ENCODE results near the gene STIL.
"Not testable (repeated sequence)": the region's sequence is repeated elsewhere in the genome, so short reads cannot be mapped to it uniquely, and the experiment has no call there.

STIL gene

DNA sequence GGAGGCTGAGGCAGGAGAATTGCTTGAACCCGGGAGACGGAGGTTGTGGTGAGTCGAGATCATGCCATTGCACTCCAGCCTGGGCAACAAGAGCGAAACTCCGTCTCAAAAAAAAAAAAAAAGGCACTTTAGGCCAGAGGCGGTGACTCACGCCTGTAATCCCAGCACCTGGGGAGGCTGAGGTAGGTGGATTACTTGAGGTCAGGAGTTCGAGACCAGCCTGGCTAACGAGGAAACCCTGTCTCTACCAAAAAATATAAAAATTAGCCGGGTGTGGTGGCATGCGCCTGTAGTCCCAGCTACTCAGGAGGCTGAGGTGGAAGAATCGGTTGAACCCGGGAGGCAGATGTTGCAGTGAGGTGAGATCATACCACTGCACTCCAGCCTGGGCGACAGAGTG is 6.0 kb upstream of the STIL start:
- DNase-seq (ENCODE audit: low read depth, low spot score) = not testable (repeated sequence)

DNA sequence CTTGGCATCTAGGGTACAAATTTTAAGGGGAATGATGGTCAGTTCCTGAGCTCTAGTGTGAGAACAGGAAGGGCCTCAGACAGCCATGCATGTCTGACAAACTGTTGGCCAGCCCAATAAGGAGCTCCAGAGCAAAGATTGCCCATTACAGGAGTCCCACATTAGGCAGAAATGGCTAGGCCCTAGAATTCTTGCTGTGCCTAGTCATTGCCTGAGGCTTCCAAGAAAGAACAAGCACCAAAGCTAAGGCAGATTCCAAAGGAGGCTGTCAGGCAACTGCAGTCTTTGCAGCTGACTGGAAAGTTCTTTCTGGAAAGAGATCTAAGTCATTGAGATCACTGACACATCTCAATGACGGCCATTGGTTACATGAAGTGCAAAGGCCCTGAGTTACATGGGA is 3.9 kb upstream of the STIL start:
- DNase-seq (ENCODE audit: low read depth, low spot score) = no peak

DNA sequence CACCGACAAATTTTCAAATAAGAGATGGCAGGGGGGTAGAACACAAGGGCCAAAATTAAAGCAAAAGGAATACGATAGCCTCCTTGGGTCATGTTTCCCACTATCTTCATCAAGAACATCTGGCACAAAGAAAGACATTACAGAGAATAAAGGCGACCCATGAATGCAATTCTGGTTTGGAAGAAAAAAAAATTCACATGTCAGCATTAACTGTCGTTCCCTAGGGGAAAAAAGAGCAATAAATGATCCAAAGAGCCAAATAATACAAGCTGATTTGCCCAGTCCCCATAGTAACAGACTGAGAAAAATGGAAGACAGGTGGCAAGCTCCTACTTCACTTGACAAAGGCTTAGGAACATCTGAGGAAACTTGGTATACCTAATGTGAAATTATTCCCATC is 4.5 kb downstream of the STIL start:
- DNase-seq (ENCODE audit: low read depth, low spot score) = no peak

DNA sequence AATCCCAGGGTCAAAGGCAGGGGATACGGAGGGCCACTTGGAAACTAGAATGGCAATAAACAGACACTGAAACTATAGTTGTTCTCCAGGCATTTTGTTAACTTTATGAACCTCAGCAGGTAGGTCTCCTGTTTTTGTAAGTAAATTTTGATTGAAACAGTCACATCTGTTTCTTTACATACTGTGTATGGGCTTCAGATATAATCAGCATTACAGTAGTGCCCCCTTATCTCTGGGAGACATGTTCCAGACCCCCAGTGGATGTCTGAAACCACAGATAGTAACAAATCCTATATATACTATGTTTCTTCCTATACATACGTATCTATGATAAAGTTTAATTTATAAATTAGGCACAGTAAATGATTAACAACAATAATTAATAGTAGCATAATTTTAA is 11.5 kb downstream of the STIL start:
- no peak for DNase-seq (ENCODE audit: low read depth, low spot score)

DNA sequence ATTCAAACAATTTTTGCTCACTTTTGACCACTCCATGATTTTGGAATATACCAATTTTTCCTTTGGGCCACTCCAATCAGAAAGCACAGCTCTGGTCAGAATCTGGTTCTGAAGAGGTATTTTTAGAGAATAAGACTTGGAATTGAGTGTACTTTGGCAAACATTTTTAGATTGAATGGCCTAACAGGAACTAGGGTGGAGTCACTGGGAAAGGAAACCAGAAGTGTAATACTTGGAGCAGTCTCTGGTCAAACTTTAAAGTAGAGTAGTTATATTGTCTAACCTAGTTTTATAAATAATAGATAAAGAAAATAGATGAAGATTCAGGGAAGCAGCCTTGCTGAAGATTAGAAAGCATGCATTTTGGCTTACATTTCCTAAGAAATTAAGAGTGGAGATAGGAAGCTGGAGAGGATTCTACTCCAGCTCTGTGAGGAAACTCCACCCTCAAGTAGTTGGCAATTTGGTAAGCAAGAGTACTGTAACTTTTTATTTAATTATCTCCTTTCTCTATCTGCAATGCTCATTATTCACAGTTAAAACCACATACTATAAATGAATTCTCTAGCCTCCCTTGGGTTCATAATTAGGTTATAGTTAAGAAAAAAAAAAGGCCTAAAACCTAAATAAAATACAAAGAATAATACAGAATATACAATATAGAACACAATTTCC is 15.8 kb downstream of the STIL start:
- DNase-seq (ENCODE audit: low read depth, low spot score) = no peak

DNA sequence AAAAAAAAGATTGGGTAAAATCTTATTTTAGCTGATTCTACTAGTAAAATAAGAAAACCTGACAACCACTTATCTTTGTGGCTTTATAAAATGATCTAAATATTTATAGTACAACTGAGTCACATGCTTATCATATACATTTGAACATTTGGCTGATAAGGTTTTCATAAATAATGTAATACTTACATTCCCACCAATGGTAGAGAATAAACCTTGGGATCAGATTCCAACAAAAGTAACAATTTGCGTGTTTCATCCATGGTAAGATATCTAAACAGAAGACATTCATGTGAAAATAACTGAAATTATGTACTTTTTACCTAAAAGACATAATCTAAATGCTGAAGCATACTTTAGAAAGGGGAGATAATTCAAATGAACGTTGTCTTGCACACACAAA is 18.4 kb downstream of the STIL start:
- no peak for DNase-seq (ENCODE audit: low read depth, low spot score)

DNA sequence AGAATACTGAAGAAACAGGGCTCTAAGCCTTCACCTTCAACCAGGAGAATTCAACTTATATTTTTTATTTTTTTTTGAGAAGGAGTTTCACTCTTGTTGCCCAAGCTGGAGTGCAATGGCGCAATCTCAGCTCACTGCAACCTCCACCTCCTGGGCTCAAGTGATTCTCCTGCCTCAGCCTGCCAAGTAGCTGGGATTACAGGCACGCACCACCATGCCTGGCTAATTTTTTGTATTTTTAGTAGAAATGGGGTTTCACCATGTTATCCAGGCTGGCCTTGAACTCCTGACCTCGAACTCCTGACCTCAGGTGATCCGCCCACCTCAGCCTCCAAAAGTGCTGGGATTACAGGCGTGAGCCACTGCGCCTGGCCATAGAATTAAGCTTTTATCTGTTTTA is 19.1 kb downstream of the STIL start:
- not testable (repeated sequence) for DNase-seq (ENCODE audit: low read depth, low spot score)

DNA sequence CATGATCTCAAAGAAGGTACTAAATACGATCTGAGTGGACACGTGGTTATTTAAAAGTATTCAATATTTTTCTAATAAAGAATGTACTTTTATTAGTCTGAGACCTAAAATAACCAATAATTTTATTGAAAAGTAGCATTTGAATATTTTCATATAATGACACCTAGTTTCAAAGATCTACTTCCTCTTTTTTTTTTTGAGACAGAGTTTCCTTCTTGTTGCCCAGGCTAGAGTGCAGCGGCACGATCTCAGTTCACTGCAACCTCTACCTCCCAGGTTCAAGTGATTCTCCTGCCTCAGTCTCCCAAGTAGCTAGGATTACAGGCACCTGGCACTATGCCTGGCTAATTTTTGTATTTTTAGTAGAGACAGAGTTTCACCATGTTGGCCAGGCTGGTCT is 25.8 kb downstream of the STIL start:
- not testable (repeated sequence) for DNase-seq (ENCODE audit: low read depth, low spot score)

DNA sequence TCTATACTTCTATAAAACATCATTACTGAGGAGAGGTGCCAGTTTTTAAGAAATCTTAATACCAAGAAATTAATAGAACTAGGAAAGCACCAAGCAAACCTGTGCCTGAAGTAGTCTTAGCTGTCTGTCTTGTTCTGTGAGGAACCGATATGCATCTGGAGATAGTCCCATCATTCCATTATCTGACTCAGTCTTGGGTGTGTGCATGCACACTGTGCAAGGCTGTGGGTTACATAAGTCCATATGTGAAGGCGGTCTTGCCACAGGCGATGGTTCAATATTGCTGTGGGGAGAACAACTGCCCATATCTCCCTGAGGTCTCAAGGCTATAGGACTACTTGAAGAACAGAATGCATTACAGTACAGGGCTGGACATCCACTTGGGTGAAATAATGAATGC is 33.8 kb downstream of the STIL start:
- DNase-seq (ENCODE audit: low read depth, low spot score) = no peak

DNA sequence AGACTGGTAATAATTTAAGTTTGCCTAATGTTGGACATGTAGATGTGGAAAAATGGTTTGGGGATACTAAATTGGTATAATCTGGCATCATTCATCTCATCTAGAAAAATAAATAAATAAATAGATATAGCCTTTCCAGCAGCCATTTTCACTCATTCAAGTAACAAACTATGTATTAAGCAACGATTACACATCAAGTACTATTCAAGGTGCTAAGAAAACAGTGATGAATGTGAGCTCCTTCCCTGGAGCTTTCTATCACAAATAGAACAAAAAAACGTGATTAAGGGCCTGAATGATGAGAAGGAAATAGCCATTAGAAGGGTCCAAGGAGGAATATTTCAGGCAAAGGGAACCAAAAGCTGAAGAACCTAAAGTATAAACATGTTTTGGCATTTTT is 37.1 kb downstream of the STIL start:
- no peak for DNase-seq (ENCODE audit: low read depth, low spot score)

DNA sequence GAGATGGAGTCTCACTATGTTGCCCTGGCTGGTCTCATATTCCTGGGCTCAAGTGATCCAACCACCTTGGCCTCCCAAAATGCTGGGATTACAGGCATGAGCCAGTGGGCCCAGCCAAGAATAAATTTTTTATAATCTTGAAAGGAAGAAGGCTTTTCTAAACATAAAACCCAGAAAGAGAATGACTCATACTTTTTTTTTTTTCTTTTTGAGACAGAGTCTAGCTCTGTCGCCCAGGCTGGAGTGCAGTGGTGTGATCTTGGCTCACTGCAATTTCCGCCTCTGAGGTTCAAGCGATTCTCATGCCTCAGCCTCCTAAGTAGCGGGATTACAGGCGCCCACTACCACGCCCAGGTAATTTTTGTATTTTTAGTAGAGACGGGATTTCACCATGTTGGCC is 38.1 kb downstream of the STIL start:
- DNase-seq (ENCODE audit: low read depth, low spot score) = not testable (repeated sequence)

DNA sequence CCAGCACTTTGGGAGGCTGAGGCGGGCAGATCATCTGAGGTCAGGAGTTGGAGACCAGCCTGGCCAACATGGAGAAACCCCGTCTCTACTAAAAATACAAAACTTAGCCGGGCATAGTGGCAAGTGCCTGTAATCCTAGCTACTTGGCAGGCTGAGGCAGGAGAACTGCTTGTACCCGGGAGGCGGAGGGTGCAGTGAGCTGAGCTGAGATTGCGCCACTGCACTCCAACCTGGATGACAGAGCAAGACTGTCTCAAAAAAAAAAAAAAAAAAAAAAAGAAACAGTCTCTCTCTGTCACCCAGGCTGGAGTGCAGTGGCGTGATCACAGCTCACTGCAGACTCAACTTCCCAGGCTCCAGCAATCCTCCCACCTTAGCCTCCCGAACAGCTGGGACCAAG is 48.4 kb downstream of the STIL start:
- not testable (repeated sequence) for DNase-seq (ENCODE audit: low read depth, low spot score)

DNA sequence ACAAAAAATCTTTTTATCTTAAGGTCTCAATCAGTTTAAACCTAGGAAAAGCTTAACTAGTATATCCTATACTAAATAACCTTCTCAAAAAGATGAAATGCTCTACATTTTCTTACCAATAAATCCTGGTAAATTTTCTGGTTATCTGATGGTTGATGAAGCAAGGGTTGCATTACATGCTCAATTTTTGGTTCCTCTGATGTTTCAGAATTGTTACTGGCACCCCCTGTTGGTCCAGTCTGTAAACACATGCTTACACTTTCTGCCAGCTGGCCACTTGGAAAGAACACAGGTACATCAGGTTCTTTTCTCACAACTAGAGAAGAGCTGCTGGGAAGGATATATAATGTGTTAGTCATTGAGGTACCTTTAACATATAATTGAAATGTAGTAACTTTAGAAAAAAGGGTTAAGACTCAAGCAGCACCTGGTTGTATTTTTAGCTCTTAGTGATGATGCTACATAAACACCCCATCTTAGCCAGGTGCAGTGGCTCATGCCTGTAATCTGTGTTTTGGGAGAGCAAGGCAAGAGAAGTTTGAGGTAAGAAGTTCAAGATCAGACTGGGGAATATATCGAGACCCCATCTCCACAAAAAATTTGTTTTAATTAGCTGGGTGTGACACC is 51.0 kb downstream of the STIL start:
- DNase-seq (ENCODE audit: low read depth, low spot score) = no peak

DNA sequence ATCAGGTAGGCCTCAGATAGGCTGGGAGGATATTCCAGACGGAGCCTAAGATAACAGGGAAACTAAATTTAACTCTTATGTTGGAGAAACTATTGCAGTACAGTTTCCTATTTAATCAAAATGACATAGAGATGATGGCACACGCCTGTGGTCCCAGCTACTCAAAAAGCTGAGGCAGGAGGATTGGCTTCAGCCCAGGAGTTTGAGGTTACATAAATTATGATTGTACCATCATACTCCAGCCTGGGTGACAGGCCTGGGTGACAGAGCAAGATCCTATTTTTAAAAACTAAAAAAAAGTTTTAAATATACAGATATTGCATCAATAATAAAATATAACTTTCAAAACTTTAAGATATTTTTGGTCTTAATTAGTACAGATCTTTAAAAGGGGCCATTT is 56.7 kb downstream of the STIL start:
- DNase-seq (ENCODE audit: low read depth, low spot score) = no peak

DNA sequence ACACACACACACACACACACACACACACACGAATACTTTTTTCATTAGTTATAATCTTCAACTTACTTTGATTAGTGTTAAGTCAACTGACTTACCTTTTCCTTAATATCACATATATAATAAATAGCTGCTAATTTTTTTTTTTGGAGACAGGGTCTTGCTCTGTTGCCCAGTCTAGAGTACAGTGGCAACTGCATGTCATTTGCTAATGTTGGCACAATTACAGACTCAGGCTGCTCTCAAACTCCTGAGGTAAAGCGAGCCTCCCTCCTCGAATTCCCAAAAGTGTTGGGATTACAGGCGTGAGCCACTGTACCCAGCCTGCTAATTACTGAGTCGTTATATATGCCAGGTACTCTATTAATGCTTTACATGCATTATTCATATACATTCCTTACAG is 61.2 kb downstream of the STIL start:
- no peak for DNase-seq (ENCODE audit: low read depth, low spot score)

DNA sequence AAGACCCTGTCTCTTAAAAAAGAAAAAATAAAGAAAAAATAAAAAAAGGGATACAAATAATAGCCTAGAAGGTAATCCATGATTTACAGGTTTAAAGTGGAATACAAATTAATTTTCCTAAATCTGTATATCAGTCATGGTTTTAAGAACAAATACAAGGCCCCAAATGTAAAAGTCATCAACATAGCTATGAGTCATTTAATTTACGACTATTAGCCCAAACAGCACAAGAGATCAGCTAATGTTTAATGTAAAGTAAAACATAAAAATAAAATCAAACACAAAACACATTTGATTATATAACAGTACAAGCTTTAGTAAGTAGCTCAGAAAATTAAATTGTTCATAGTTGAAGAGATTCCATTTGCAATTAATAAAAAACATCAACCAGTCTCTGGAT is 61.6 kb downstream of the STIL start:
- DNase-seq (ENCODE audit: low read depth, low spot score) = no peak

DNA sequence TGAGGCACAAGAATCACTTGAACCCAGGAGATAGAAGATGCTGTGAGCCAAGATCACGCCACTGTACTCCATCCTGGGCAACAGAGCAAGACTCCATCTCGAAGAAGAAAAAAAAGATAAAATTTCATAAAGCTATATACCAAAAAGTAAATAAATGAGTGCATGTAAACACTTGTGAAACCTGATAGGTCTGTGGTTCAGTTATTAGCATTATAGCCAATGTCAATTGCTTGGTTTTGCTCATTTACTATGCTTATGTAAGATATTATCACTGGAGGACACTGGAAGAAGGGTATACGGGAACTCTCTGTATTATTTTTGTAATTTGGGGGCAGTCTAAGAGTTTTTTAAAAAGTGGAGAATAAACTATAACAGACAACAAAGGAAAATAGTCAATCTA is 64.2 kb downstream of the STIL start:
- DNase-seq (ENCODE audit: low read depth, low spot score) = no peak

DNA sequence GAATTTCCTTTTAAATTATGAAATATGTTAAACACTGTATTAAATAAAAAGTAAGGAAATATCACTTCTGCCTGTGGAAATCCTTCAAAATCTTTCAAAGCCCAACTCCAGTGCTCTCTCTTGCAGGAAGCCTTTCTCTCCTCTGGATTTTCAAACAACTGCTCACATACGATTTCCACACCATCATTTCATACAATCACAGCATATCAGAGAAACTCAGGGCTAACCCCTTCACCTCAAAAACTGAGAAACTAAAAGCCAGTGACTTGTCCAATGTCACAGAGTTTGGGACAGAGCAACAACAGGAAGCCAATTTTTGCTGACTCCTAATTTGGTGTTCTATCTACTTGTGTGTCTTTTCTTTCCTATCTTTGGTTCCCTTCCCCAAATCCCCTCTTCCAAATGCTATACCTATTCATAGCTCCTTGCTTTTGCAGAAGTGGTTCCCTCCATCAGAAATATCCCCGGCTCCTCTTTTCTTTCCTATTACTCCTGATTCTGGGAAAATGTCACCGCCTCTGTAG is 69.5 kb downstream of the STIL start:
- no peak for DNase-seq (ENCODE audit: low read depth, low spot score)

DNA sequence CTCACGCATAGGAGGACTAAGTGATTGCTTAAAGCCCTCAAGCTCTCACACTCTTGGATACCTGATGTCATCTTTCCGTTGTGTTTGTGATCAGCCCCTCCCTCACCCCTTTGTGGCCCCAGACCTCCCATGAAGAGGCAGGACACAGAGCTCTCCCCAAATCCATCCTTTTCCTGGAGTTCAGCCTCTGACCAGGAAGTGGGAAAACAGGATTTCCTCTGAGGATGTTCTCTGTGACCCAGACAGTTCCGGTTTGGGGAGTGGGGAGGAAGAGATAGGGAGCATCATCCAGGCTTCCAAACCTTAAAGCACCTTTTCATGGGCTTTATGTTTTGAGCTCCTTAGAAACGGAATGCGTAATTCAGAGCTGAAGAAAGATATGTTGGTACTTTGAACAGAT is 70.0 kb downstream of the STIL start:
- DNase-seq (ENCODE audit: low read depth, low spot score) = no peak

DNA sequence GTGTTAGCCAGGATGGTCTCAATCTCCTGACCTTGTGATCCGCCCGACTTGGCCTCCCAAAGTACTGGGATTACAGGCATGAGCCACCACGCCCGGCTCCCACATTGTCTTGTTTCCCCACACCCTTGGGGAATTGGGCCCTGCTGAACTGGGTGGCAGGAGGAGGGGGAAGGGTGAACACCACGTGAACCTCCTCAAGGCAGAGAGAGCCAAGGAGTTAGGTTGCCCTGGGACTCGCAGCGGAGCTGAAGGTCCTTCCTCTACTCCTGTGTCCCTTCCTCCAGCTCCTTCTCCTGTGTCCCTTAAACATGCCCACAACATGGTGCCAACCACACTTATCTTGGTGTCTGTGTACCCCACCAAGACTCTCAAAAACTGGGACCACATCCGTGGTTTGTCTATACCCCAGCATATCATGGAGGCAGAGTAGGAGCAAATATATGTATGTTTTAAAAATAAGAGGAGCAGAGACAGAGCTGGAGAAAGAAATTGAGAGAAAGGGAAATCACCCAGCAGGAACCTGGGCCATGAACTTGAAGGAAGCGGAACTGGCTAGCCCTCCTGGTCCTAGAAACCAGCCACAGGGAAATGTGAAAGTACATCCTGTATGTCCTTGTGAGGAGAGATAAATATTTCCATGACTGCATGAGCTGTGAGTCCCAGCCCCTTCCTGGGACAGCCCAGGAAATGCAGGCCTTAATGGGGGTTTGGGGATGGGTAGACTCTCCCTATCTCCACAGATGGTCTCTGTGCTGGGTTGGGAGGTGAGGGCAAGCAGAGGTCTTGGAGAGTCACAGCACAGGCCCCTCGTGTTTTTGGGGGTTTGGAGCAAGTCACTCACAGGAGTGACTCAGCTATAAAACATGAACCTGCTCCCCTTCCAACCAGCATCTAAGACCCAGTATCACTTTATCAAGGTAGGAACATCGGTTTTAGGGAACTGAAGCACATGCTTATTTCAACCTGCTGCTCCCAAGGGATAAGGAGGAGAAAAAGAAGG is 72.5 kb downstream of the STIL start:
- no peak for DNase-seq (ENCODE audit: low read depth, low spot score)

DNA sequence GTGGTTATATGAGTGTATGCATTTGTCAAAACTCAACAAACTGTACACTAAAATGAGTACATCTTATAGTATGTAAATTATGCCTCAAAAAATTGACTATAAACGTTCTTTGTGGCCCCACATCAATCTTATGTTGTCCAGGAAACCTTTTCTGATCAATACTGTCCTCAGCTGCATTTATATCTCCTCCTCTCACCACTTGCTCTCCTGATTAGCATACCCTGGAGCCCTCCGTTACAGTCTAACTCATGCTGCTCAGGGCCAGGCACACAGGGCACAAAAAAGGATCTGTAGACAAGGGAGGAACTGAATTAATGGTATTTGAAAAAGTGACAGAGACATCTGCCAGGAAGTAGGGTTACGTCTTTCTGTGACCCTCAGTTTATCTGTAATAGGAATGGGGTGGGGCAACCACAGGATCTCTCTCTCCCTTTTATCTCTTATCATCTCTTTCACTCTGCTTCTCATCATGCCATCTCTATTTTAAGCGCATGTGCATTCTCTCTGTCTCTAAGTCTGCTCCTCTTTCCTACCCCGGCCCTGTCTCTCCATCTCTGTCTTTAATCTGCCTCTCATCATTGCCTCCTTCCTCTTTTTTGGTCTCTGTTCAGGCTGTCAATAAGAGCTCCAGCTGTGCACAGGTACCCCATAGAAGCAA is 74.9 kb downstream of the STIL start:
- DNase-seq (ENCODE audit: low read depth, low spot score) = no peak

DNA sequence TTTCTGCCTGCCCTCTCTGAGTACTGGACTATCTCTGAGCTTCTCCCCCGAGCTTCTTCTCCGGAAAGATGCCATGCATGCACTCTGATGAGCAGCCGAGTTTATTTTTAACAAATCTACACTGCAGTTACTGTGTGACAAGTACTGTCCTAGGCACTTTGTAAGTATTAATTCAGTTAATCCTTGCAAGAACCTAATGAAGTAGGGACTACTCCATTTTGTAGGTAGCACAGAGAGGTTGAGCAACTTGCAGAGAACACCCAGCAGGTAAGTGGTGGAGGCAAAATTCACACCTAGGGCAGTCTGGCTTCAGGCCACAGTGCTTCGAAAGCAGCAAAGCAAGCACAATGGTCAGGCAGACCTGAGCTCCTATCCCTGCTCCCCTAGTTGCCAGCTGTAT is 78.1 kb downstream of the STIL start:
- no peak for DNase-seq (ENCODE audit: low read depth, low spot score)

Data from brain pericyte (primary cell).